GM21737 (cell line): ENCODE results near the gene DECR2.
"Not testable (repeated sequence)": the region's sequence is repeated elsewhere in the genome, so short reads cannot be mapped to it uniquely, and the experiment has no call there.

Source experiments
- ATAC-seq: cut with Tn5 transposase; IDR thresholded peaks from one replicate; pipeline ENCODE4 v1.9.1; 2021; ENCODE audit warnings: mild to moderate bottlenecking, moderate library complexity; ENCODE audit not compliant: unreplicated experiment

The DECR2 gene, protein sequence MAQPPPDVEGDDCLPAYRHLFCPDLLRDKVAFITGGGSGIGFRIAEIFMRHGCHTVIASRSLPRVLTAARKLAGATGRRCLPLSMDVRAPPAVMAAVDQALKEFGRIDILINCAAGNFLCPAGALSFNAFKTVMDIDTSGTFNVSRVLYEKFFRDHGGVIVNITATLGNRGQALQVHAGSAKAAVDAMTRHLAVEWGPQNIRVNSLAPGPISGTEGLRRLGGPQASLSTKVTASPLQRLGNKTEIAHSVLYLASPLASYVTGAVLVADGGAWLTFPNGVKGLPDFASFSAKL

GRCh38 chr16:401468-402348 lies at the start of gene DECR2:
TSS of gene DECR2 (plus strand) at chr16:401885. CDS start at chr16:401964, 79 bp downstream.
- ATAC-seq = peak; percentile 53

DNA sequence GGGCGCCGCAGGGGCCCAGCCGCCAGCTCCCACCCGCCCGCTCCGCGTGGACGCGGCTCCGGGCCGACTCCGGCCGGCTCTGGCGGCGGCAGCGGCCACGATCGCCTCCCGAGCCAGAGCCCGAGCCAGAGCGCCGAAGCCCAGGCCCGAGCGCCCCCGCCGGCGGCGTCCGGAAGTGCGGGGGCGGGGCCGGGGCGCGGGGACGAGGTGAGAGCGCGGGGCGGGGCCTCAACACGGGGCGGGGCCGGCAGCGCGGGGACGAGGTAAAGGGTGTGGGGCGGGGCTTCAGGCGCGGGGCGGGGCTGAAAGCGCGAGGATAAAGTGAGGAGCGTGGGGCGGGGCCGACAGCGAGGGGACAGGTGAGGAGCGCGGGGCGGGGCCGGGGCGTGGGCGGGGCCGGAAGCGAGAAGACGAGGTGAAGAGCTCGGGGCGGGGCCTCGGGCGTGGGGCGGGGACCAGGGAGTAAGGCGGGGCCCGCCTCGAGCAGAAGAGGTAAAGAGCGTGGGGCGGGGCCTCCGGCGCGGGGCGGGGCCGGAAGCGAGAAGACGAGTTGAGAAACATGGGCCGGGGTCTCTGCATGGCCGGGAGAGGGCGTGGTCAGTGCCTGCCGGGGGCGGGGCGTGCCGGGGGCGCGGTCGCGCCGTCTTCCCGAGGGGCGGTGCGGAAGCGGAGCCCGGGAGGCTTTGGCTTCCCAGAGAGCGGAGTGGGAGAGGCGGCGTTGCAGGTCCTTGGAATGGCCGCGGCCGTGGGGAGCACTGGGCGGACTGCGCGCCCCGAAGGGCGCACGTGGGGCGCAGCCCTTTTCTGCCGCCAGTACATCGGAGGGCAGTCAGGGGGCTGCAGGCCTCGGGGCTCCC lies 48.9 kb upstream of the DECR2 start, which contains the start of gene AXIN1:
Gene AXIN1 (minus strand): TSS at position 177 of the 857 bp plus-strand sequence. CDS start 5,698 bp downstream, outside the sequence.
- ATAC-seq = peak; percentile 55

GRCh38 chr16:353404-354290 lies 48.0 kb upstream of the DECR2 start:
- ATAC-seq = no peak

DNA sequence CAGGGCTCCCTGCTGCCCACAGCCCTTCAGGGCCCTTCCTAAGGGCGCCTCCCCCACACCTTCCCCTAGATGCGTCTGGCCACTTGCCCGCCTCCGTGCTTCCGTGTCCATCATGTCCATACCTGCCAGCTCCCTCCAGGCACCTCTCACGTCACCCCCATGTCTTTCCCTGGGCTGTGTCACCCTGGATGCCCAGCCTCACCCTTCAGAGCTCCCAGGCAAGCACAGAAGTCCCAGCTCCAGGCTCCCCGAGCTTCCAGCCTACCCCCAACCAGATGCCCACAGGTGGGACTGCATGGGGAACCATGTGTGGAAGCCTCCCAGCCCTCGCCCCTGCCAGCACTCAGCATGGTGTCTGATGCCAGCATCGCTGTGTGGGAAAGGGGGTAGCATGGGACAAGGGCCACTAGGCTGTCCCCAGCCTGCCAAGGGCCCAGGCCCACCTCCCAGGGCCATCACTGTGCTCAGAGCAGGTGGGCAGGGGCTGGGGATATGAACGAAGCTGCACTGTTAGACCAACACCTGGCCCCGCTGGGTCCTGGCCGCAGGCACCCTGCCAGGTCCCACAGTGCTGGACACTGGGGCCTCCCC lies 47.3 kb upstream of the DECR2 start:
- no peak for ATAC-seq

GRCh38 chr16:354971-355461 lies 46.7 kb upstream of the DECR2 start:
- no peak for ATAC-seq

DNA sequence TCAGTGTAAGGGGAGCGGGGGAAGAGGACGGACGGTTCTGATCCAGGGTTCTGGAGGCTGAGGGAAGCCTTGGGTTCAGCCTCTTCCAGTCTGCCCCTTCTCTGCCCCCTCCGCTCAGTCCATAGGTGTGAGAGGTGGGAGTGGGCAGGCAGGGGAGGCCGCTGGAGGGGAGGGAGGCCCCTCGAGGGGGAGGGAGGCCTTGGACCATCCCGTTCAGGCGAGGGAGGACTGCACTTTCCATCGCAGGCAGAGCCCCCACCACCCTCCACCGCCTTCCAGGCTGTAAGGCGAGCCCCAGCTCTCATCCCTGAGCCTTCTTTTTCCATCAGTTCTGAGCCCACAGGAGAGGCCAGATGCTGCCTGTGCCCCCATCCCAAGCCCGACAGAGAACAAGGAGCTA lies 44.9 kb upstream of the DECR2 start:
- no peak for ATAC-seq

- no peak for ATAC-seq
Measured at GRCh38 chr16:359067-359763, 42.5 kb upstream of the DECR2 start.

DNA sequence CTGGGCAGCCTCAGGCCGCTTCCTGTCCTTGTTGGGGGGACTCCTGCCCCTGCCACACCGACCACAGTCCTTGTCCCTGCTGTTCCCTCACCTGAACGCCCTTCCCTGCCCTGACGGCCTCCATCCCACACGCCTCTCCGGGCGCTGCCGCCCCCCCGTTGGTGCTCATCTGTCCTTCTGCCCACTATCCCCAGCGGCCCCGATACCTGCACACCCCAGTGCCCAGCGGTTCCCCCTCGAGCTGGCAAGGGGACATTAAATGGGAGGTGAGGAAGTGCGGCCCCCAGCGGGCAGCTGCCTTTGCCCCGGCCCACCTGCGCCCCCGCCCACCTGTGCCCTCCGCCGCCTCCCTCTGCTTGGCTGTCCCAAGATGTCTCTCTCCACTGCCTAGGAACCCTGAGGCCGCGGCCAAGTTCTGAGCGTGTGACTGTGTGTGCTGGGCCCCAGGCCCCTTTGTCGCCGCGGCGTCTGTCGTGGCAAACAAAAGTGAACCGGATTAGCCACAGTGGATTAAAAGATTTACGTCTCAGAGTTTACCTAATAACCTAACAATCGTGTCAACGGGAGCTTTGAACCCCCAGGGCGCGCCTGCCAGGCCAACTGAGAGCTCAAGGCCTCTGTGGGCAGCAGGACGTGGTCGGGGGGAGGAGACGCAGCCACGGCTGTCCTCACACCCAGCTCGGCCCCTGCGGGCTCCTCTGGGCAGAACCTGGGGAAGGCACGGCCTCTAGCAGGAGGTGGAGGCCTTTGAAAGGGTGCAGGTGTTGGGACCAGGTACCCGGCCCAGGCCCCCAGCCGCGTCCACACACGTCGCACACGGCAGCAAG lies 41.6 kb upstream of the DECR2 start:
- ATAC-seq = no peak

DNA sequence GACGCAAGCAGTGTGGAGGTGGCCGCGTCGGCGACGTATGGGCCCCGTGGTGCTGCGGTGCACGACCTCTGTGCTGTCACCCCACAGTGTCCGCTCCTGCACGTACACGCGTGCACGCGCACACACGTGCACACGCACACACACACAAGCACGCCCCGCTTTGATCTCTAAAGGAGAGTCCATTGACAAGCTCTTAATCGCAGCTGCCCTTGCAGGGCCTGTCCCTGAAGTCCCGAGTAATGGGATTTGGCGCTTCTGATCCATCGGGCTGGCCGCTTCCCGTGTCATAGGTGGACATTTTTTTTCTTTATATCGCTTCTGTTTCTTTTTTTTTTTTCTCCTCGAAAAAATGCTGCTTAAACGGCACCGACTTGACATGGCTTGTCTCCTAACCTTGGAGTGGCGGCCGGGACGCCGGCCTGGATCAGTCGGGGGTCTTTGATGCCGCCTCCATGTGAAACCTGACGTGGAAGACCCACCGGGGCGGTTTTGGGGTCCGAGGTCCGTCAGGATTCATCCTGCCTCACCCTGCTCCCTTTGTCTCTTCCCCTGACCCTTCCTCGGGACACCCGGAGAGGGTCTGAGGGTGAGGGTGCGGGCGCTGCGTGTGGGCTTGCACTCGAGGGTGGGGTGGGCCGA lies 40.9 kb upstream of the DECR2 start:
- ATAC-seq = no peak

- no peak for ATAC-seq
Measured at GRCh38 chr16:361341-361871, 40.3 kb upstream of the DECR2 start.

DNA sequence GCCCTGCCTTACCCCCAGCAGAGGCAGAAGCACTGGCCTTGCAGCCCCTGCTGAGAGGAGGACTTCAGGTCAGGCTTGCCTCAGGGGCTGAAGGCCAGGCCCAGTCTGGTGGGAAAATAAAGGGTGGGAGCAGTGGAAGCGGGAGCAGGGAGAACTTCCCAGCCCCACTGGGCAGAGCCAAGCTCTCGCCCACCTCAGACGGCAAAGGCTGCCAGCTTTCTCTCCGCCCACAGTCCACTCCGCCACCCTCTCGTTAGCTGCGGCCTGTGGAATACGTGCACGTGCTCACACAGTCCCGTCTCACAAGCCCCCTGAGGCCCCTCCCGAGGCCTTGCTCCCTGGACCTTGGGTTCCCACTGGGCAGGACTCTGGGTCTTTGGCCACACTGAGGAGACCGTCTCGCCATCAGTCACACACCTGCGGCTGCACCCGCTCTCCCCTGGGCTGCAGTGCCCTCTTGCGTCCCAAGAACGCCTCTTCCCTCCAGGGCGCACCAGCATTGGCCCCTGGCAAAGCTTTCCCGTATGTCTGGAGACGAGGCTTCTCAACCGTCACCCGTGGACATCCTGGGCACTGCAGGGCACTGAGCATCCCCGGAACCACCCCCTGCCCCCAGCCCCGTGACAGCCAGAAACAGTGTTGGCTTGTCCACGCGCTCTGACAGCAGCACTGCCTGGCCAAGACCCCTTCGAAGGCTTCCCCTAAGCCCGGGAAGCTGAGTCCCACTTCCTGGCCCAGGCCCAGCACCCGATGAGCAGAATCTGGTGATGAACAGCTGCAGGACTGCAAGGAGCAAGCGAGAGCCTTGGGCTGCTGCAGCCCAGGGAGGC lies 39.6 kb upstream of the DECR2 start:
- no peak for ATAC-seq

- ATAC-seq = not testable (repeated sequence)
Measured at GRCh38 chr16:362702-362999, 39.0 kb upstream of the DECR2 start.

DNA sequence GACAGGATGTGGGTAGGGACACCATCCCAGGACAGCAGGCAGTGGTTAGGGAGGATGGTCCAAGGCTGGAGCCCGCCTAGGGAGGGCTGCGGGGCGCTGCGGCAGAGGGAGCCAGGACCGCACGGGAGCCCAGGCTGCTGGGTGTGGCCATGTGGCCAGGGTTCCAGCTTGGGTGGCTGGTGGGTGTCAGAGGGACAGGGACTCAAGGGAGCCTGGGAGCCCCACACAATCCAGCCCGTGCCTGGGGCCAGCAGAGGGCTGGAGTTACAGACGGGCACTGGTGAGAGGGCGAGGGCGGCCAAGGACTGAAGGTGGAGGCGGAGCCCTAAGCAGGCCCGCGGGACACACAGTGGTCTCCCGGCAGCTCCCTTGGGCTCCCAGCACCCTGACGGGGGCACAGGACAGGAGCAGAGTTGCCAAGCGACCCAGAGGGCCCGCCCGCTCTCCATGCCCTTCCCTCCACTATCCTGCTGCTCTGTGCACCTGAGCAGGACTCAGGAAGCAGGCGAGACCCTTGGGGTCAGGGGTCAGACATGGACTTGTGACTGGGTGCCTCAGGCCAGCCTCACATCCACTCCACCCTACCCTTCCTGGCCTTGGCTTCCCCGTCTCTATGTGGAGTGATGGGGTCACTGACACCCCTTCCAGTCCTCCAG lies 38.4 kb upstream of the DECR2 start:
- ATAC-seq = no peak

GRCh38 chr16:363766-364490 lies 37.8 kb upstream of the DECR2 start:
- no peak for ATAC-seq
